ENCODE data around the gene HS6ST2. TPM values are rescaled to one million over a fixed set of nuclear protein-coding genes. Genes with fewer than 3 reads are reported as not detected.

The HS6ST2 gene
- total and polyA plus RNA-seq, 10 of the 15 experiments (the other 5 are each of a cell fraction or from before 2014, with no cell fraction given) = not detected

DNA sequence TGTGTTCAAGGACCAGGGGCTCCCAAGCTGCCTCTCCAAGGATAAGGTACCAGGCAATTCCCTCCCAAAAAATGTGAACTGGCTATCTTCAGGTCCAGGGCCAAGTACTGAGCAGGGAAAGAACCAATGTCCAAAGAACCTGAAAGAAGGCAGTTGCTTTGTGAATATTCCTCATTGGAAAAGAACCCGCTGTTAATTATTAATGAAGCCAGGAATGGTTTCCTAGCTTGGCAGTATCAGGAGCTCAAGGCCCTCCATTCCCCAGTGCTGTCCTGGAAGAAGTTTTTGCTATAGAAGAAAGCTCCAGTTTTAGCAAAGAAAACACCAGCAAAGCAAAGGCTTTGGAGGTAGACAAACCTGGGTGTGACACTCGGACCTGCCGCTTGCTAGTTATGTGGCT is 339.6 kb downstream of the HS6ST2 start:
- CTCF ChIA-PET = interaction anchor here (0.6 to 2.5 kb wide), 3 partner anchors 118 to 777 kb away, joined by 3 to 9 read pairs (median 8); no protein-coding TSS in a partner anchor
- intact Hi-C loops (cut with micrococcal nuclease; ENCODE audit: unreplicated experiment) = no loop called here
- Histone ChIP-seq H3K27me3 (replicated peaks in 1 of 2; ENCODE audit: control insufficient read depth in 2 of 2, insufficient read depth in 2 of 2, low read length in 1 of 2) (no peaks in the 10 kb centered on the region), H3K9me3 (replicated peaks; ENCODE audit: control insufficient read depth, insufficient read depth, low read length) (no peaks in the 10 kb centered on the region), H3K9ac (ENCODE audit: control insufficient read depth, insufficient read depth, low read length) (no peak overlapping the region), H2AFZ (ENCODE audit: control insufficient read depth, low read depth, low read length) (no peak overlapping the region), H3K4me2 (ENCODE audit: control insufficient read depth, insufficient read depth) (no peak overlapping the region), H4K20me1 (ENCODE audit: control insufficient read depth, insufficient read depth) (no peaks in the 10 kb centered on the region), H3K4me1 (ENCODE audit: control insufficient read depth, insufficient read depth, low read length) (no peaks in the 10 kb centered on the region), H3K36me3 (ENCODE audit: control insufficient read depth in 2 of 2, insufficient read depth in 2 of 2, low read length in 1 of 2) (no peaks in the 10 kb centered on the region), H3K27ac (ENCODE audit: control insufficient read depth, insufficient read depth) (no peak overlapping the region), H3K79me2 (ENCODE audit: control insufficient read depth, insufficient read depth, low read length) (no peaks in the 10 kb centered on the region), H3K4me3 (no peak overlapping the region)
- SMC1A ChIA-PET (ENCODE audit: uncharacterized antibody, unreplicated experiment) = interaction anchor here (1.2 to 2.6 kb wide), 4 partner anchors 21 to 777 kb away, joined by 3 to 9 read pairs (median 3); no protein-coding TSS in a partner anchor
- in situ Hi-C loops (cut with MboI) = loop anchor here (5.0 kb wide), 3 partner anchors 322 to 787 kb away; no protein-coding TSS in a partner anchor
- no peak for DNase-seq (ENCODE audit: low read depth, low spot score)
- WGBS (ENCODE audit: insufficient coverage, insufficient replicate concordance, low lambda C conversion rate, missing lambda C conversion rate) = 72% methylated on average over 3 of the region's 3 CpGs
- TF ChIP-seq, protein P1, sequence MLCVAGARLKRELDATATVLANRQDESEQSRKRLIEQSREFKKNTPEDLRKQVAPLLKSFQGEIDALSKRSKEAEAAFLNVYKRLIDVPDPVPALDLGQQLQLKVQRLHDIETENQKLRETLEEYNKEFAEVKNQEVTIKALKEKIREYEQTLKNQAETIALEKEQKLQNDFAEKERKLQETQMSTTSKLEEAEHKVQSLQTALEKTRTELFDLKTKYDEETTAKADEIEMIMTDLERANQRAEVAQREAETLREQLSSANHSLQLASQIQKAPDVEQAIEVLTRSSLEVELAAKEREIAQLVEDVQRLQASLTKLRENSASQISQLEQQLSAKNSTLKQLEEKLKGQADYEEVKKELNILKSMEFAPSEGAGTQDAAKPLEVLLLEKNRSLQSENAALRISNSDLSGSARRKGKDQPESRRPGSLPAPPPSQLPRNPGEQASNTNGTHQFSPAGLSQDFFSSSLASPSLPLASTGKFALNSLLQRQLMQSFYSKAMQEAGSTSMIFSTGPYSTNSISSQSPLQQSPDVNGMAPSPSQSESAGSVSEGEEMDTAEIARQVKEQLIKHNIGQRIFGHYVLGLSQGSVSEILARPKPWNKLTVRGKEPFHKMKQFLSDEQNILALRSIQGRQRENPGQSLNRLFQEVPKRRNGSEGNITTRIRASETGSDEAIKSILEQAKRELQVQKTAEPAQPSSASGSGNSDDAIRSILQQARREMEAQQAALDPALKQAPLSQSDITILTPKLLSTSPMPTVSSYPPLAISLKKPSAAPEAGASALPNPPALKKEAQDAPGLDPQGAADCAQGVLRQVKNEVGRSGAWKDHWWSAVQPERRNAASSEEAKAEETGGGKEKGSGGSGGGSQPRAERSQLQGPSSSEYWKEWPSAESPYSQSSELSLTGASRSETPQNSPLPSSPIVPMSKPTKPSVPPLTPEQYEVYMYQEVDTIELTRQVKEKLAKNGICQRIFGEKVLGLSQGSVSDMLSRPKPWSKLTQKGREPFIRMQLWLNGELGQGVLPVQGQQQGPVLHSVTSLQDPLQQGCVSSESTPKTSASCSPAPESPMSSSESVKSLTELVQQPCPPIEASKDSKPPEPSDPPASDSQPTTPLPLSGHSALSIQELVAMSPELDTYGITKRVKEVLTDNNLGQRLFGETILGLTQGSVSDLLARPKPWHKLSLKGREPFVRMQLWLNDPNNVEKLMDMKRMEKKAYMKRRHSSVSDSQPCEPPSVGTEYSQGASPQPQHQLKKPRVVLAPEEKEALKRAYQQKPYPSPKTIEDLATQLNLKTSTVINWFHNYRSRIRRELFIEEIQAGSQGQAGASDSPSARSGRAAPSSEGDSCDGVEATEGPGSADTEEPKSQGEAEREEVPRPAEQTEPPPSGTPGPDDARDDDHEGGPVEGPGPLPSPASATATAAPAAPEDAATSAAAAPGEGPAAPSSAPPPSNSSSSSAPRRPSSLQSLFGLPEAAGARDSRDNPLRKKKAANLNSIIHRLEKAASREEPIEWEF (IDR thresholded peaks at IDR 0.05; ENCODE audit: insufficient replicate concordance, low read depth, low read length) = no peak
- BruUV-seq (replicated peaks) = no TSS peak
- no peak for FAIRE-seq
- POLR2A ChIA-PET = no interaction called here
- no peak for ATAC-seq
- RAD21 ChIA-PET (ENCODE audit: unreplicated experiment) = no interaction called here

Measured in GM12878 (cell line).